NT2/D1 (cell line): ENCODE data around the gene CMKLR1.

Experiments
- YY1 ChIP-seq: IDR thresholded peaks from 2 replicates; pipeline ENCODE4 v1.6.1; 2011; ENCODE audit not compliant: insufficient read length, insufficient read depth
- ZNF274 ChIP-seq: IDR thresholded peaks from 2 replicates; pipeline ENCODE4 v1.6.1; 2011; ENCODE audit warnings: mild to moderate bottlenecking, low read depth, low read length

DNA sequence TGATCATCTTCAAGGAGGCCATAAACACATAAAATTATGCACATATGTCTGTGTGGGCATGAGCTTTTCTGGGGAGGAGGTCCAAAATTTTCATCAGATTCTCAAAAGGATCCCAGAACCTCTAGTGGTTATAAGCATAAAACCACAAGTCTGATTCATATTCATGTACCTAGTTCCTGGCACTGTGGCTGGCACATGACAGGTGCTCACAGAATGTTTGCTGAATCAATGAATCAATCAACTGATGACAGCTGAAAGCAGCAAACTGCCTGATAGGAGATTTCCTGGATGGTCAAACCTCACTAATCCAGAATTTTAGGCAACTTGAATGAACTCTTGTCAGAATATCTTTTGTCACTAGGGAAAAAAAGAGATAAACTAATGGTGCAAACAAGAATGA is 13.5 kb upstream of the CMKLR1 start:
- no peak for TF ChIP-seq ZNF274
- no peak for TF ChIP-seq YY1
